ENCODE results near the gene STARD3. TPM values are rescaled to one million over a fixed set of nuclear protein-coding genes. Genes with fewer than 3 reads are reported as not detected.
A peak's percentile ranks its signal among the peaks of the same experiment; 100 is the strongest.

Gene STARD3
- total and polyA plus RNA-seq, 2 of the 13 experiments (the other 11 are each of a cell fraction or from before 2014, with no cell fraction given): 34.6 to 100 TPM

- no peak for TF ChIP-seq HBP1 (CRISPR knock-in tag; IDR thresholded peaks at IDR 0.05; ENCODE audit: low read depth)
- no peak for TF ChIP-seq PHB2 (IDR thresholded peaks at IDR 0.05; ENCODE audit: partially characterized antibody)
- TF ChIP-seq NFYC (CRISPR knock-in tag; IDR thresholded peaks at IDR 0.05): peak; percentile 46; the same call in 1 of the 2 replicates
- no peak for TF ChIP-seq THAP9 (CRISPR knock-in tag; IDR thresholded peaks at IDR 0.05; ENCODE audit: borderline replicate concordance)
- no peak for TF ChIP-seq PBX3 (CRISPR knock-in tag; IDR thresholded peaks at IDR 0.05; ENCODE audit: borderline replicate concordance)
- TF ChIP-seq ZNF12 (CRISPR knock-in tag; IDR thresholded peaks at IDR 0.05): no peak
- no peak for TF ChIP-seq SIN3A (IDR thresholded peaks at IDR 0.05; ENCODE audit: borderline replicate concordance, low read depth, low read length)
- no peak for TF ChIP-seq ZNF18 (CRISPR knock-in tag; IDR thresholded peaks at IDR 0.05; ENCODE audit: insufficient replicate concordance)
- TF ChIP-seq KDM2A (CRISPR knock-in tag; IDR thresholded peaks at IDR 0.05; ENCODE audit: borderline replicate concordance, low read depth): 0 out of 2 replicates have a peak, but pooled peaks have one; percentile 61
- 0 out of 2 replicates have a peak, but pooled peaks have one; percentile 7 for TF ChIP-seq HOMEZ (CRISPR knock-in tag; IDR thresholded peaks at IDR 0.05; ENCODE audit: low read depth)
- no peak for TF ChIP-seq MBD4 (IDR thresholded peaks at IDR 0.05; ENCODE audit: borderline replicate concordance, low read length)
- no peak for TF ChIP-seq ZNF629 (CRISPR knock-in tag; conservative IDR thresholded peaks at IDR 0.05)
- 0 out of 2 replicates have a peak, but pooled peaks have one; percentile 6 for TF ChIP-seq ZFP91 (CRISPR knock-in tag; IDR thresholded peaks at IDR 0.05; ENCODE audit: borderline replicate concordance)
- no peak for TF ChIP-seq TEAD2 (CRISPR knock-in tag; IDR thresholded peaks at IDR 0.05)
- no peak for TF ChIP-seq BCLAF1 (IDR thresholded peaks at IDR 0.05)
Measured at GRCh38 chr17:39699818-39700147, 62.8 kb downstream of the STARD3 start, which contains the start of gene ERBB2 (continued).

Data from HepG2 (cell line).